H9 (cell line): ENCODE data around the gene COIL. TPM values are rescaled to one million over a fixed set of nuclear protein-coding genes. Genes with fewer than 3 reads are reported as not detected.

Experiments used
- DNase-seq: peaks from one replicate; pipeline ENCODE4 v3.0.0-alpha.2; 2017
- H2AFZ ChIP-seq: one replicate; pipeline ENCODE4 v1.6.1; 2013; ENCODE audit warnings: mild to moderate bottlenecking, low read length, control low read depth, moderate library complexity
- H2AK5ac ChIP-seq: 2 replicates; pipeline ENCODE4 v1.6.1; 2013; ENCODE audit warnings: low read length, control low read depth, mixed read lengths; ENCODE audit not compliant: insufficient read length
- H2BK120ac ChIP-seq: one replicate; pipeline ENCODE4 v1.6.1; 2013; ENCODE audit warnings: low read depth, mild to moderate bottlenecking, low read length, control low read depth, inconsistent platforms; ENCODE audit not compliant: poor library complexity, severe bottlenecking
- H2BK12ac ChIP-seq: 2 replicates; pipeline ENCODE4 v1.6.1; 2013; ENCODE audit warnings: low read length, control low read depth, mixed read lengths, low read depth; ENCODE audit not compliant: insufficient read length
- H2BK15ac ChIP-seq: 2 replicates; pipeline ENCODE4 v1.6.1; 2013; ENCODE audit warnings: low read depth, low read length, control low read depth
- H2BK20ac ChIP-seq: one replicate; pipeline ENCODE4 v1.6.1; 2013; ENCODE audit warnings: low read depth, mild to moderate bottlenecking, low read length, control low read depth, inconsistent platforms; ENCODE audit not compliant: poor library complexity, severe bottlenecking
- H2BK5ac ChIP-seq: 2 replicates; pipeline ENCODE4 v1.6.1; 2013; ENCODE audit warnings: low read length, control low read depth, mixed read lengths; ENCODE audit not compliant: insufficient read length
- H3K14ac ChIP-seq: 2 replicates; pipeline ENCODE4 v1.6.1; 2013; ENCODE audit warnings: low read length, control low read depth; ENCODE audit not compliant: insufficient read depth
- H3K18ac ChIP-seq: 2 replicates; pipeline ENCODE4 v1.6.1; 2013; ENCODE audit warnings: low read depth, mild to moderate bottlenecking, mixed read lengths, low read length, control low read depth; ENCODE audit not compliant: insufficient read length
- H3K23ac ChIP-seq: 2 replicates; pipeline ENCODE4 v1.6.1; 2013; ENCODE audit warnings: low read length, control low read depth, mixed read lengths, low read depth; ENCODE audit not compliant: insufficient read length
- H3K23me2 ChIP-seq: 2 replicates; pipeline ENCODE4 v1.6.1; 2013; ENCODE audit warnings: low read depth, mild to moderate bottlenecking, mixed read lengths, low read length, control low read depth; ENCODE audit not compliant: insufficient read length, poor library complexity, severe bottlenecking
- H3K27ac ChIP-seq: 2 replicates; pipeline ENCODE4 v1.5.1; 2013; ENCODE audit warnings: low read length, control low read depth, mixed read lengths, low read depth; ENCODE audit not compliant: insufficient read length
- H3K27me3 ChIP-seq: 2 replicates; pipeline ENCODE4 v1.6.1; 2013; ENCODE audit warnings: low read length, control low read depth, inconsistent platforms; ENCODE audit not compliant: insufficient read depth
- H3K4ac ChIP-seq: 2 replicates; pipeline ENCODE4 v1.6.1; 2013; ENCODE audit warnings: low read depth, mild to moderate bottlenecking, control low read depth, inconsistent platforms, low read length, moderate library complexity
- H3K4me1 ChIP-seq: 2 replicates; pipeline ENCODE4 v1.6.1; 2013; ENCODE audit warnings: low read length, control low read depth, inconsistent platforms; ENCODE audit not compliant: insufficient read depth
- H3K4me2 ChIP-seq: 2 replicates; pipeline ENCODE4 v1.6.1; 2013; ENCODE audit warnings: low read length, control low read depth, mixed read lengths; ENCODE audit not compliant: insufficient read length, insufficient read depth
- H3K56ac ChIP-seq: 2 replicates; pipeline ENCODE4 v1.6.1; 2013; ENCODE audit warnings: low read depth, mild to moderate bottlenecking, mixed read lengths, low read length, control low read depth; ENCODE audit not compliant: insufficient read length
- H3K79me1 ChIP-seq: 2 replicates; pipeline ENCODE4 v1.6.1; 2013; ENCODE audit warnings: low read depth, mild to moderate bottlenecking, moderate library complexity, low read length, control low read depth, inconsistent platforms; ENCODE audit not compliant: insufficient read depth, poor library complexity, severe bottlenecking
- H3K79me2 ChIP-seq: 2 replicates; pipeline ENCODE4 v1.6.1; 2013; ENCODE audit warnings: low read length, control low read depth, inconsistent platforms; ENCODE audit not compliant: insufficient read depth
- H3K9ac ChIP-seq: 2 replicates; pipeline ENCODE4 v1.6.1; 2013; ENCODE audit warnings: low read length, control low read depth, mixed read lengths; ENCODE audit not compliant: insufficient read length; ENCODE audit errors: extremely low read depth
- H3K9me3 ChIP-seq: one replicate; pipeline ENCODE4 v1.6.1; 2013; ENCODE audit warnings: low read depth, low read length, inconsistent platforms; ENCODE audit not compliant: control insufficient read depth
- H3T11ph ChIP-seq: one replicate; pipeline ENCODE4 v1.6.1; 2013; ENCODE audit warnings: mild to moderate bottlenecking, low read length, control low read depth, inconsistent platforms
- H4K20me1 ChIP-seq: one replicate; pipeline ENCODE4 v1.6.1; 2013; ENCODE audit not compliant: control insufficient read depth, insufficient read length, insufficient read depth
- H4K5ac ChIP-seq: 2 replicates; pipeline ENCODE4 v1.6.1; 2013; ENCODE audit warnings: low read depth, mild to moderate bottlenecking, mixed read lengths, low read length, control low read depth; ENCODE audit not compliant: insufficient read length
- H4K8ac ChIP-seq: replicated peaks from 2 replicates; pipeline ENCODE4 v1.6.1; 2013; ENCODE audit warnings: low read length, control low read depth, mixed read lengths, low read depth; ENCODE audit not compliant: insufficient read length
- H4K91ac ChIP-seq: 2 replicates; pipeline ENCODE4 v1.6.1; 2013; ENCODE audit warnings: low read depth, mild to moderate bottlenecking, moderate library complexity, mixed read lengths, low read length, control low read depth; ENCODE audit not compliant: insufficient read length
- H3K27ac Mint-ChIP-seq, 3 experiments: 2 replicates in 2 of 3; 3 replicates in 1 of 3; pipeline ENCODE4 v1.8.0; 2020 to 2021; ENCODE audit warnings: mixed read lengths in 3 of 3, mild to moderate bottlenecking in 1 of 3, moderate library complexity in 1 of 3
- H3K27me3 Mint-ChIP-seq: 2 replicates; pipeline ENCODE4 v1.8.0; 2021; ENCODE audit warnings: low read depth, mild to moderate bottlenecking, moderate library complexity, mixed read lengths
- H3K36me3 Mint-ChIP-seq, 3 experiments: 2 replicates in 2 of 3; 3 replicates in 1 of 3; pipeline ENCODE4 v1.8.0; 2020 to 2021; ENCODE audit warnings: low read depth in 3 of 3, mixed read lengths in 3 of 3; ENCODE audit not compliant: insufficient read depth in 1 of 3
- H3K4me1 Mint-ChIP-seq, 2 experiments: 2 replicates each; pipeline ENCODE4 v1.8.0; 2020; ENCODE audit warnings: mixed read lengths in 2 of 2
- H3K4me3 Mint-ChIP-seq, 2 experiments: 2 replicates in 1 of 2; 3 replicates in 1 of 2; pipeline ENCODE4 v1.8.0; 2020 to 2021; ENCODE audit warnings: mild to moderate bottlenecking in 2 of 2, mixed read lengths in 2 of 2, moderate library complexity in 1 of 2
- H3K9me3 Mint-ChIP-seq, 2 experiments: 2 replicates in 1 of 2; 3 replicates in 1 of 2; pipeline ENCODE4 v1.8.0; 2020; ENCODE audit warnings: mild to moderate bottlenecking in 2 of 2, mixed read lengths in 2 of 2, moderate library complexity in 1 of 2
- WGBS: extraction: QIAGEN DNeasy Blood & Tissue Kit; methylation state at CpG from one replicate; pipeline ENCODE4 v1.1.7; 2013; ENCODE audit warnings: missing lambda C conversion rate, low lambda C conversion rate, mixed read lengths; ENCODE audit not compliant: insufficient read length; ENCODE audit errors: extremely low coverage; 5-methylcytosine and 5-hydroxymethylcytosine counted together
- total RNA-seq: library from RNA; stranded (reverse); gene quantifications from 2 replicates; pipeline ENCODE4 v1.2.1, GENCODE V29; 2021
- TF ChIP-seq, protein P1 (sequence below): fragments of 200-600 bp; sonication (generic); conservative IDR thresholded peaks from 3 replicates; pipeline ENCODE4 v1.8.0; 2021; ENCODE audit warnings: antibody characterized with exemption, mild to moderate bottlenecking

Gene COIL
- total RNA-seq, 1 experiment from 2014 or later = 21.5 TPM

DNA sequence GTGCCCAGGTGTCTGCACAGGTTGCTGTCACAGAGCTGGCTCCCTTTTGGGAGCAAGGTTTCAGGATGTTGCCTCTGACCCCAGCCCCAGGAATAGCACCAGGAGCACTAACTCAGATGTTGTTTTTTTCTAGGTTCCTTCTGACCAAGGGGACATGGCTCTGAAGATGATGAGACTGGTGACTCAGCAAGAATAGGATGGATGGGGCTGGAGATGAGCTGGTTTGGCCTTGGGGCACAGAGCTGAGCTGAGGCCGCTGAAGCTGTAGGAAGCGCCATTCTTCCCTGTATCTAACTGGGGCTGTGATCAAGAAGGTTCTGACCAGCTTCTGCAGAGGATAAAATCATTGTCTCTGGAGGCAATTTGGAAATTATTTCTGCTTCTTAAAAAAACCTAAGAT is 45.2 kb upstream of the COIL start:
- Histone ChIP-seq H3K4me2 (no peak overlapping the region), H3K18ac (no peak overlapping the region), H3K4ac (no peak overlapping the region), H2BK15ac (no peak overlapping the region), H2BK5ac (no peak overlapping the region), H3T11ph (no peak overlapping the region), H3K27me3 (no peaks in the 10 kb centered on the region), H4K20me1 (no peaks in the 10 kb centered on the region), H3K4me1 (0 out of 2 replicates have a peak, but pooled peaks cover 3% of the 10 kb centered on the region), H3K23ac (no peak overlapping the region), H4K91ac (no peak overlapping the region), H2AFZ (no peak overlapping the region), H4K8ac (no peak overlapping the region), H3K27ac (no peak overlapping the region), H3K9ac (no peak overlapping the region), H4K5ac (no peak overlapping the region), H2AK5ac (no peak overlapping the region), H3K14ac (no peak overlapping the region), H3K23me2 (no peaks in the 10 kb centered on the region), H3K79me2 (no peaks in the 10 kb centered on the region), H2BK12ac (no peak overlapping the region), H3K9me3 (no peaks in the 10 kb centered on the region), H3K56ac (no peak overlapping the region), H2BK20ac (no peak overlapping the region), H2BK120ac (no peak overlapping the region), H3K79me1 (no peaks in the 10 kb centered on the region)
- no peak overlapping the region for H3K4me3 Mint-ChIP-seq
- WGBS = no CpG with 5 or more reads among the region's 2 CpGs
- no peak overlapping the region for H3K27ac Mint-ChIP-seq
- TF ChIP-seq, protein P1, sequence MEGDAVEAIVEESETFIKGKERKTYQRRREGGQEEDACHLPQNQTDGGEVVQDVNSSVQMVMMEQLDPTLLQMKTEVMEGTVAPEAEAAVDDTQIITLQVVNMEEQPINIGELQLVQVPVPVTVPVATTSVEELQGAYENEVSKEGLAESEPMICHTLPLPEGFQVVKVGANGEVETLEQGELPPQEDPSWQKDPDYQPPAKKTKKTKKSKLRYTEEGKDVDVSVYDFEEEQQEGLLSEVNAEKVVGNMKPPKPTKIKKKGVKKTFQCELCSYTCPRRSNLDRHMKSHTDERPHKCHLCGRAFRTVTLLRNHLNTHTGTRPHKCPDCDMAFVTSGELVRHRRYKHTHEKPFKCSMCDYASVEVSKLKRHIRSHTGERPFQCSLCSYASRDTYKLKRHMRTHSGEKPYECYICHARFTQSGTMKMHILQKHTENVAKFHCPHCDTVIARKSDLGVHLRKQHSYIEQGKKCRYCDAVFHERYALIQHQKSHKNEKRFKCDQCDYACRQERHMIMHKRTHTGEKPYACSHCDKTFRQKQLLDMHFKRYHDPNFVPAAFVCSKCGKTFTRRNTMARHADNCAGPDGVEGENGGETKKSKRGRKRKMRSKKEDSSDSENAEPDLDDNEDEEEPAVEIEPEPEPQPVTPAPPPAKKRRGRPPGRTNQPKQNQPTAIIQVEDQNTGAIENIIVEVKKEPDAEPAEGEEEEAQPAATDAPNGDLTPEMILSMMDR = no peak
- H3K4me1 Mint-ChIP-seq = peaks cover 9 to 10% of the 10 kb centered on the region in 2 experiments
- DNase-seq = no peak
- H3K27me3 Mint-ChIP-seq = no peaks in the 10 kb centered on the region
- H3K9me3 Mint-ChIP-seq = no peaks in the 10 kb centered on the region
- peaks cover 0 to 10% (median 7%) of the 10 kb centered on the region in 3 experiments; a peak in 4 of 7 replicates for H3K36me3 Mint-ChIP-seq
